HFF-Myc (cell line): ENCODE data around the gene ZDHHC5.

Experiments
- DNase-seq: peaks from one replicate; pipeline ENCODE4 v3.0.0-alpha.2; 2011; ENCODE audit warnings: low read depth; ENCODE audit errors: extremely low read depth
- H3K4me3 ChIP-seq: replicated peaks from 2 replicates; pipeline ENCODE4 v1.5.1; 2011; ENCODE audit warnings: low read depth, mild to moderate bottlenecking, control low read depth, low read length
- CTCF ChIP-seq: IDR thresholded peaks from 2 replicates; pipeline ENCODE4 v1.5.1; 2012; ENCODE audit warnings: mild to moderate bottlenecking, low read depth, low read length, control low read depth; ENCODE audit errors: missing control alignments

The ZDHHC5 gene

GRCh38 chr11:57667736-57668433 lies at the start of gene ZDHHC5:
ZDHHC5 (plus strand) TSS chr11:57668114; CDS start chr11:57673091, 4,977 bp downstream.
- peak within 1 kb of the TSS; percentile 59 for H3K4me3 ChIP-seq
- TF ChIP-seq CTCF = peak; percentile 30
- DNase-seq = peak; percentile 99

GRCh38 chr11:57618438-57618837 lies 49.5 kb upstream of the ZDHHC5 start:
- DNase-seq = no peak
- no peak overlapping the region for H3K4me3 ChIP-seq
- no peak for TF ChIP-seq CTCF

GRCh38 chr11:57619331-57619730 lies 48.6 kb upstream of the ZDHHC5 start:
- H3K4me3 ChIP-seq = no peak overlapping the region
- no peak for DNase-seq
- TF ChIP-seq CTCF = peak; percentile 38

- no peak for DNase-seq
- no peak for TF ChIP-seq CTCF
- no peak overlapping the region for H3K4me3 ChIP-seq
Measured at GRCh38 chr11:57620467-57620866, 47.4 kb upstream of the ZDHHC5 start.

- no peak for DNase-seq
- no peak for TF ChIP-seq CTCF
- no peak overlapping the region for H3K4me3 ChIP-seq
Measured at GRCh38 chr11:57622263-57622662, 45.7 kb upstream of the ZDHHC5 start.

- no peak for DNase-seq
- no peak overlapping the region for H3K4me3 ChIP-seq
- no peak for TF ChIP-seq CTCF
Measured at GRCh38 chr11:57624864-57625263, 43.0 kb upstream of the ZDHHC5 start.

GRCh38 chr11:57626895-57627294 lies 41.0 kb upstream of the ZDHHC5 start:
- no peak overlapping the region for H3K4me3 ChIP-seq
- TF ChIP-seq CTCF = no peak
- no peak for DNase-seq
